Ectodermal cell (in vitro differentiated cells): Measurements from ENCODE around the gene NME2.

ENCODE experiments used
- H3K27ac ChIP-seq: 2 replicates; pipeline ENCODE4 v1.7.0; 2013; ENCODE audit warnings: mild to moderate bottlenecking, low read depth, low read length; ENCODE audit not compliant: insufficient read depth, poor library complexity, severe bottlenecking
- H3K27me3 ChIP-seq: 2 replicates; pipeline ENCODE4 v1.7.0; 2013; ENCODE audit warnings: mild to moderate bottlenecking, low read length; ENCODE audit not compliant: insufficient read depth, control insufficient read depth, poor library complexity, severe bottlenecking
- H3K36me3 ChIP-seq: one replicate; pipeline ENCODE4 v1.7.0; 2013; ENCODE audit warnings: low read length; ENCODE audit not compliant: control insufficient read depth, insufficient read depth
- H3K4me1 ChIP-seq: one replicate; pipeline ENCODE4 v1.7.0; 2013; ENCODE audit warnings: low read length; ENCODE audit not compliant: control insufficient read depth, insufficient read depth
- H3K4me3 ChIP-seq: 2 replicates; pipeline ENCODE4 v1.7.0; 2013; ENCODE audit warnings: low read depth, low read length, control low read depth; ENCODE audit not compliant: insufficient read depth
- H3K9me3 ChIP-seq: 2 replicates; pipeline ENCODE4 v1.7.0; 2013; ENCODE audit warnings: mild to moderate bottlenecking, low read length, moderate library complexity; ENCODE audit not compliant: control insufficient read depth
- WGBS, 2 experiments: methylation state at CpG; one replicate each; pipeline ENCODE4 v1.1.7; 2013; ENCODE audit warnings: missing lambda C conversion rate in 2 of 2; 5-methylcytosine and 5-hydroxymethylcytosine counted together

The NME2 gene

DNA sequence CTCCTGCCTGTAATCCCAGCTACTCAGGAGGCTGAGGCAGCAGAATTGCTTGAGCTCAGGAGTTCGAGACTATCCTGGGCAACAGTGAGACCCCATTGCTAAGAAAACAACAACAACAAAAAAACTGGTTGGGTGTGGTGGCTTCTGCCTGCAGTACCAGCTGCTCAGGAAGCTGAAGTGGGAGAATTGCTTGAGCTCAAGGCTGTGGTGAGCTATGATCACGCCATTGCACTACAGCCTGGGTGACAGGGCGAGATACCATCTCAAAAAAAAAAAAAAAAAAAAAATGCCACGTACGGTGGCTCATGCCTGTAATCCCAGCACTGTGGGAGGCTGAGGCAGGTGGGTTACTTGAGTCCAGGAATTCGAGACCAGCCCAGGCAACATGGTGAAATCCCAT, 34.1 kb downstream of the NME2 start:
- no peaks in the 10 kb centered on the region for H3K27me3 ChIP-seq
- WGBS, 2 experiments: 91% methylated on average over 6 of the region's 6 CpGs
- H3K4me1 ChIP-seq: no peaks in the 10 kb centered on the region
- H3K36me3 ChIP-seq: peaks cover 23% of the 10 kb centered on the region
- no peak overlapping the region for H3K4me3 ChIP-seq
- no peaks in the 10 kb centered on the region for H3K9me3 ChIP-seq
- no peak overlapping the region for H3K27ac ChIP-seq

DNA sequence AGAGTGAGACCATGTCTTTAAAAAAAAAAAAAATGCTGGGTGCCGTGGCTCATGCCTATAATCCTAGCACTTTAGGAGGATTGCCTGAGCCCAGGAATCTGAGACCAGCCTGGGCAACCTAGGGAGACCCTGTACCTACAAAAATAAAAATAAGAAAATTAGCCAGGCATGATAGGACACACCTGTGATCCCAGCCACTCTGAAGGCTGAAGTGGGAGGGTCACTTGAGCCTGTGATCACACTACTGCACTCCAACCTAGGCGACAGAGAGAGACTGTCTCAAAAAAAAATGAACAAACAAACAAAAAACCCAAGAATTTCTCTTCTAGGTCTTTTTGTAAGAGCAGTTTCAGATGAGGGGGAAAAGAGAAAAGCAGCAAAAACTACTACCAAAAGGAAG, 34.6 kb downstream of the NME2 start:
- Histone ChIP-seq H3K36me3 (peaks cover 25% of the 10 kb centered on the region), H3K4me1 (no peaks in the 10 kb centered on the region)

DNA sequence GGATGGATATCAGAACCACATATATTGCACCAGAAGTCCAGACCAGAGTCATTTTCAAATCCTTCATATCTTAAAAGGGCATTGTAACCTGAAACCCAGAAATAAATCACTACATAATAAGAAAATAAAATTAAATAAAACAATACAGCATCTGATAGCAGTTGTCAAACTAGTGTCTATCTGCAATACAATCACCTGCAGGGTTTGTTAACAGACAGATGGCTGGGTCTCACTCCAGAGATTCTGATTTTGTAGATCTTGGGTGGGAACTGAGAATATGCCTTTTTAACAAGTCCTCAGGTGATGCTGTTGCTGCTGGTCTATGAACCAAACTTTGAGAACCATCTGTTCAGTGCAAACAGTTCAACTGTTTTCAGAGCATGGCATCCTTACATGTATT, 37.6 kb downstream of the NME2 start:
- Histone ChIP-seq H3K36me3 (peaks cover 42% of the 10 kb centered on the region), H3K9me3 (no peaks in the 10 kb centered on the region), H3K4me3 (no peak overlapping the region), H3K4me1 (no peaks in the 10 kb centered on the region), H3K27me3 (no peaks in the 10 kb centered on the region), H3K27ac (no peak overlapping the region)

More for the DNA sequence above, 34.6 kb downstream of the NME2 start:
- no peak overlapping the region for H3K4me3 ChIP-seq
- H3K27me3 ChIP-seq: no peaks in the 10 kb centered on the region
- H3K9me3 ChIP-seq: no peaks in the 10 kb centered on the region
- 86 to 94% methylated on average over 1 to 2 of the region's 2 CpGs for WGBS, 2 experiments
- no peak overlapping the region for H3K27ac ChIP-seq

DNA sequence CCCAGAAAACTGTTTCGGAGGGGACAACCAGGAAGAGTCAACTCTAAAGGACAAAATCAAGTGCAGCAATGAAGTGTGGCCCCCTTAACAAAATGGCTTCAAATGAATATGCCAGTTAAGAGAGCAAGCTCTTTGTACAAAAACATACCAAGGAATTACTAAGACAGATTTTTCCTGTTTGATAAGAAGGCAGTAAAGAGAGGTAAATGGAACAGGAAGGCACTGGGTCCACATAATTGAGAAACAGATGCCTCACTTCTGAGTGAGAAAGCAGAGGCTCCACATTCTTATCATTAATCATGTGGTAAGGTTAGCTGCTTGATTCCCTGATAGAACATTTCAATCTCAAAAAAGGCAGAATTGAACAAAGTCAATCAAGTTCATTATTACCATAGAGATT, 48.7 kb downstream of the NME2 start:
- Histone ChIP-seq H3K27ac (no peak overlapping the region), H3K4me3 (no peak overlapping the region), H3K36me3 (peaks cover 18% of the 10 kb centered on the region), H3K27me3 (no peaks in the 10 kb centered on the region), H3K9me3 (no peaks in the 10 kb centered on the region), H3K4me1 (no peaks in the 10 kb centered on the region)
- 94% methylated on average over 1 of the region's 1 CpG for WGBS, 2 experiments

DNA sequence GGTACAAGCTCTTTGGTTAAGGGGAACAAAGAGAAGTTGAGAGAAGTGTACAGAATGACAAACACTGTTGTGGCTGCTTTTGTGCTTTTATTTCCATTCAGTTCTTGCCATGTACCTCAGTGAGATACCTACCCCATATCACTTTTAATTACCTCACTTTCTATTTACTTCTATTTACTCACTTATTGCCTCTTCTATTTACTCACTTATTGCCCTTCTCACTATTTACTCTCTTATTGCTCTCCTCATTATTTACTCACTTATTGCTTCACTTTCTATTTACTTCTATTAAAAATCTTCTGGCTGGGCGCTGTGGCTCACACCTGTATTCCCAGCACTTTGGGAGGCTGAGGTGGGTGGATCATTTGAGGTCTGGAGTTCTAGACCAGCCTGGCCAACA, 51.7 kb downstream of the NME2 start:
- no peaks in the 10 kb centered on the region for H3K27me3 ChIP-seq
- WGBS, 2 experiments: 71 to 94% methylated on average over 1 of the region's 1 CpG
- H3K36me3 ChIP-seq: peaks cover 28% of the 10 kb centered on the region
- no peaks in the 10 kb centered on the region for H3K9me3 ChIP-seq
- H3K4me1 ChIP-seq: no peaks in the 10 kb centered on the region
- H3K4me3 ChIP-seq: no peak overlapping the region
- no peak overlapping the region for H3K27ac ChIP-seq

DNA sequence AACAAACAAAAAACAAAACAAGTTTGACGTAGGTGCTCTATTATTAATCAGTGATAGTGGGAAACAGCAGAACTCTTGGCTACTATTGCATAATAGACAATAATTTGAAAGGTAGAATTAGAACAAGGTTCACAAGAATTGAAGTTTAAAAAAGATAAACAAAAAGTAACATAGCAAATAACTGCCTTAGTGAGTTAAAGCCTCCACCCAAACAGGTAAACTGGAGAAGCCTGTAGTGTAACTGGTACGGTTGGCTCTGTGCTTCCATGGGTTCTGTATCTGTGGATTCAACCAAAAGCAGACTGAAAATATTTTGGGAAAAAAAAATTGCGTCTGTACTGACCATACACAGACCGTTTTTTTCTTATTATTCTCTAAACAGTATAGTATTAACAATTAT, 55.1 kb downstream of the NME2 start:
- no peak overlapping the region for H3K27ac ChIP-seq
- H3K9me3 ChIP-seq: no peaks in the 10 kb centered on the region
- 94 to 100% methylated on average over 1 to 3 of the region's 4 CpGs for WGBS, 2 experiments
- H3K4me1 ChIP-seq: no peaks in the 10 kb centered on the region
- peaks cover 28% of the 10 kb centered on the region for H3K36me3 ChIP-seq
- no peaks in the 10 kb centered on the region for H3K27me3 ChIP-seq
- H3K4me3 ChIP-seq: no peak overlapping the region
